Ascending aorta (tissue), 2 donors: Measurements from ENCODE around the gene INPP5J. TPM values are rescaled to one million over a fixed set of nuclear protein-coding genes. Genes with fewer than 3 reads are reported as not detected.

Experiments used
- DNase-seq, 2 donors: peaks; one replicate each; pipeline ENCODE4 v3.0.0-alpha.2; 2019; ENCODE audit warnings: low spot score in 2 of 2
- H3K27ac ChIP-seq, 2 donors: fragments of 200-600 bp; sonication (generic); one replicate each; pipeline ENCODE4 v1.5.1; 2016 to 2017; ENCODE audit warnings: mild to moderate bottlenecking in 1 of 2
- H3K27me3 ChIP-seq: fragments of 200-600 bp; sonication (generic); one replicate; pipeline ENCODE4 v1.5.1; 2017
- H3K36me3 ChIP-seq, 2 donors: fragments of 200-600 bp; sonication (generic); one replicate each; pipeline ENCODE4 v1.5.1; 2016
- H3K4me1 ChIP-seq, 2 donors: fragments of 200-600 bp; sonication (generic); one replicate each; pipeline ENCODE4 v1.5.1; 2016 to 2017; ENCODE audit warnings: mild to moderate bottlenecking in 1 of 2
- H3K4me3 ChIP-seq, 2 donors: fragments of 200-600 bp; sonication (generic); one replicate each; pipeline ENCODE4 v1.5.1; 2016 to 2017; ENCODE audit warnings: mild to moderate bottlenecking in 1 of 2
- H3K9me3 ChIP-seq, 2 donors: fragments of 200-600 bp; sonication (generic); one replicate each; pipeline ENCODE4 v1.5.1; 2016
- CTCF ChIP-seq, 3 experiments: fragments of 200-600 bp in 2 of 3; fragments of 450-650 bp in 1 of 3; sonication (generic) in 2 of 3; IDR thresholded peaks; one replicate each; pipeline ENCODE4 v1.5.1; 2016 to 2019; ENCODE audit warnings: antibody characterized with exemption in 3 of 3, mild to moderate bottlenecking in 1 of 3, moderate library complexity in 1 of 3
- intact Hi-C: fragments of 100-400 bp; cut with DNase I; formaldehyde crosslinking; loops from one replicate; pipeline ENCODE4 v1.15.1; 2023
- total RNA-seq: library from RNA; depleted of rRNA; stranded (reverse); fragments of >200 nt; gene quantifications from one replicate; pipeline ENCODE4 v1.1.0, GENCODE V29; 2016

The INPP5J gene
- total RNA-seq, 1 donor from 2014 or later, result 1.3 TPM

GRCh38 chr22:31103899-31104694 is 18.7 kb upstream of the INPP5J start:
- peak in 1 of 2 donors; percentile 84 for DNase-seq
- Histone ChIP-seq H3K27ac (peak overlapping the region; percentile 98 to 99), H3K27me3 (no peaks in the 10 kb centered on the region), H3K4me3 (peak overlapping the region; percentile 87 to 94), H3K4me1 (peaks cover 5 to 65% of the 10 kb centered on the region in 2 donors), H3K9me3 (no peaks in the 10 kb centered on the region), H3K36me3 (peaks cover 37 to 42% of the 10 kb centered on the region in 2 donors)
- intact Hi-C loops, result loop anchor here (2.0 to 10.0 kb wide), 2 partner anchors 13 to 679 kb away; partner anchors contain the start of gene MTFP1
- no peak for TF ChIP-seq CTCF (IDR thresholded peaks at IDR 0.05)

DNA sequence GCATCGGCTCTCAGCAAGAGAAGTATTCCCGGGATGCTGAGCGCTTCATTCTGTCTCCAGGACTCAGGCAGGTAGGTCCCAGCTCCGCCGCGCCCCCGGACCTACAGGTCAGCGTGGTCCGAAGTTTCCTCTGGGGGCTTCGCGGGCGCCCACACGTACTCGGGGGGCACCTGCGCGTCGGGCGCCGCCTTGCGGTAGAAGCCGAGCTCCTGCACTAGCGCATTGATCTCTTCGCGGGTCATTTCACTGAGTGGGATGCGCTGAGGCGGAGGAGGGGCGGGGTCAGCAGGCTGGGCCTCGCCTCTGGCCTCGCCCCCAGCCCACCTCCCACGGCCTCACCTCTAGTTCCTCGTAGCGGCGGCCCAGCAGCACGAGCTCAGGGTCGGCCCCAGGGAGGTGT is 17.9 kb upstream of the INPP5J start:
- Histone ChIP-seq H3K4me3 (peak overlapping the region; percentile 87 to 94), H3K4me1 (peaks cover 4 to 58% of the 10 kb centered on the region in 2 donors), H3K27me3 (no peaks in the 10 kb centered on the region), H3K27ac (peak overlapping the region; percentile 98 to 99), H3K36me3 (peaks cover 29 to 34% of the 10 kb centered on the region in 2 donors), H3K9me3 (no peaks in the 10 kb centered on the region)
- DNase-seq, result peak in 1 of 2 donors; percentile 70
- peak; percentile 25 to 50 (median 37) for TF ChIP-seq CTCF (IDR thresholded peaks at IDR 0.05)
- intact Hi-C loops, result loop anchor here (2.0 to 10.0 kb wide), 4 partner anchors 14 to 680 kb away; partner anchors contain the start of genes MTFP1 and PIK3IP1

DNA sequence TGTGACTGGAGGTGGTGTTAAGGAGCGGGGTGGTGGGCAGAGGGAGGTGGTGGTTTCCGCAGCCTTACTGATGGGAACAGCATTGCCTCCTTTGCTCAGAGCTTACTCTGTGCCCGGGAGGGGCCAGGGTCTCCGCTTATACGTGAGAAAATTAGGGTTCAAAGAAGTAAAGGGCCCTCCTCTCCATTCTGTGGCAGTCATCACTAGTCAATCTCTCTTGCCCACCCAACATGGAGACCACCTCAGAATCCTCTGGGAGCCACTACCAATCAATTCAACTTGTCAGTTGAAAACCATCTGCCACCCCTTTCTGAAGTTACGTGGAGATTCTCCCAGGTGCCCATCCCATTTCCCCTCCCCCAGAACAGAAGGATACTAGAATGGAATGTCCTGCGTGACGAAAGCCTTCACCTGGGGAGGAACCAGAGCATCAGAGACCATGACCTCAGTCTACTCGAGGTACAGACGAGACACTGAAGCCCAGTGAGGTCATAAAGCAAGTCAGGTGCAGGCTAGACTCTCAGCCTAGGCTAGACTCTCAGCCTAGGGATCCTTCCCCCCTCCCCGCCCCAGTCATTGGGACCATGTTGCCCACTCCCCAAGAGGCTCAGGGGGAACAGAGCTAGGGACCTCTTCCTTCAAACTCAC is 17.4 kb upstream of the INPP5J start:
- H3K4me3 ChIP-seq, result peak overlapping the region; percentile 87 to 94
- intact Hi-C loops, result loop anchor here (2.0 to 10.0 kb wide), 4 partner anchors 15 to 681 kb away; partner anchors contain the start of genes MTFP1 and PIK3IP1
- peak overlapping the region; percentile 98 to 99 for H3K27ac ChIP-seq
- H3K9me3 ChIP-seq, result no peaks in the 10 kb centered on the region
- no peak for DNase-seq
- no peaks in the 10 kb centered on the region for H3K27me3 ChIP-seq
- peaks cover 24 to 29% of the 10 kb centered on the region in 2 donors for H3K36me3 ChIP-seq
- H3K4me1 ChIP-seq, result peaks cover 4 to 54% of the 10 kb centered on the region in 2 donors
- TF ChIP-seq CTCF (IDR thresholded peaks at IDR 0.05), result no peak

DNA sequence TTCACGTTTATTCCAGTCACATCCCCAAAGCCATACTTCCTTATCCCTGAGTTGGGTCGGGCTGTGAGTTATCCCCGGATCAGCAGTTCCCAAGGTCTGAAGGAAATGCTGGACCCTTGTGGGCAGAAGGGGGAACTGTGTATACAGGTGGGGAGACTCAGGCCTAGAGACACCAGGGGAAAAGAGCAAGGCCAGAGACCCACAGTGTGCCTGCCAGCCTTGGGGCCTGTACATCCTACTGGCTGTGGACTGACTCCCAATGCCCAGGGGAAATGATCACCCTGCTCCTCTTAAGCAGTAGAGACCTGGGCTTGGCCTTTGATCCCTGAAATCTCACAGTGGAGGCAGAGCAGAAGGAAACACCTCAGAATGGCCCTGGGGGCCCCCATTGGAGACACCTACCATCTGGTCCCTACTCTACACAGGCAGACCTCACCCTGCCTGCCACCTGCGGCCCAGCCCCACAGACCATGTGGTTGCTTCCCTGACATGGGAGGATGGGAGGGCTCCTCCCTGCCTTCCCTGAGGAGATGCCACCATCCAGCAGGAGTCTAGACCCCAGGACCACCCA is 16.7 kb upstream of the INPP5J start:
- peak overlapping the region; percentile 98 to 99 for H3K27ac ChIP-seq
- H3K4me3 ChIP-seq, result peak overlapping the region; percentile 87 to 94
- DNase-seq, result peak in 1 of 2 donors; percentile 67
- H3K9me3 ChIP-seq, result no peaks in the 10 kb centered on the region
- peaks cover 17 to 22% of the 10 kb centered on the region in 2 donors for H3K36me3 ChIP-seq
- H3K4me1 ChIP-seq, result peaks cover 4 to 48% of the 10 kb centered on the region in 2 donors
- intact Hi-C loops, result loop anchor here (2.0 to 10.0 kb wide), 5 partner anchors 125 to 681 kb away; partner anchors contain the start of genes MTFP1 and PIK3IP1
- peak in 2 of 3 experiments; percentile 13 to 29 for TF ChIP-seq CTCF (IDR thresholded peaks at IDR 0.05)
- no peaks in the 10 kb centered on the region for H3K27me3 ChIP-seq

DNA sequence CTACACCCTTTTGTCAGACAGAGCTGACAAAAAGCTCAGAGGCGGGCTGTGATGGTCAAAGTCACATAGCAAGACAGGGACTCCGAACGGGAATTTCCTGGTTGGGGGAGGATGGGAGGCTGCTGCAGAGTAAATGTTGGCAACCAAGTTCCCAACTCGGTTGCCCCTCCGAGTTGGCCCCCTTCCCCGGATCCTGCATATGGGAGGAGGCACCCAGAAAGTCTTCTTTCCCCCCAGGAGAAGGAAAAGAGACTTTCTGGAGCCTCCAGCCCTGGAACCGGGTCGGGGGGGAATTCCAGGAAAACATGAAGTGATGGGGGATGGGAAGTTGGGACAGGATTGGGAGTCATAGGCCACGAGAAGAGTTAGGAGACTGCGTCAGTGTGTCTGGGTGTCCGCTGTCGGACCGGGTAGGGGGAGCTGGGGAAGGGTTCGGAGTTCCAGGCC is 16.0 kb upstream of the INPP5J start:
- peak in 1 of 2 donors; percentile 80 for DNase-seq
- H3K4me1 ChIP-seq, result peaks cover 4 to 41% of the 10 kb centered on the region in 2 donors
- intact Hi-C loops, result loop anchor here (1.0 to 10.0 kb wide), 6 partner anchors 43 to 682 kb away; partner anchors contain the start of genes MTFP1 and PIK3IP1

More for the DNA sequence above, 16.0 kb upstream of the INPP5J start:
- no peak for TF ChIP-seq CTCF (IDR thresholded peaks at IDR 0.05)
- H3K27me3 ChIP-seq, result no peaks in the 10 kb centered on the region
- H3K27ac ChIP-seq, result peak overlapping the region; percentile 98 to 99
- H3K36me3 ChIP-seq, result peaks cover 14 to 16% of the 10 kb centered on the region in 2 donors
- peak overlapping the region; percentile 87 to 94 for H3K4me3 ChIP-seq
- H3K9me3 ChIP-seq, result no peaks in the 10 kb centered on the region
